Erythroblast (primary cell): ENCODE data around the gene PLEKHJ1.
"Not testable (repeated sequence)": the region's sequence is repeated elsewhere in the genome, so short reads cannot be mapped to it uniquely, and the experiment has no call there.

ENCODE experiments used
- DNase-seq, 2 experiments: peaks; one replicate each; lab custom pipeline; 2025; lab: John Stamatoyannopoulos, UW
- GATA1 ChIP-seq: IDR thresholded peaks from 2 replicates; pipeline ENCODE4 v1.6.1; 2011; ENCODE audit warnings: low read depth, mild to moderate bottlenecking, control low read depth, low read length, moderate library complexity
- POLR2A ChIP-seq: IDR thresholded peaks from 2 replicates; pipeline ENCODE4 v1.6.1; 2011; ENCODE audit warnings: mild to moderate bottlenecking, low read length

Gene PLEKHJ1, protein sequence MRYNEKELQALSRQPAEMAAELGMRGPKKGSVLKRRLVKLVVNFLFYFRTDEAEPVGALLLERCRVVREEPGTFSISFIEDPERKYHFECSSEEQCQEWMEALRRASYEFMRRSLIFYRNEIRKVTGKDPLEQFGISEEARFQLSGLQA

GRCh38 chr19:2236314-2237050 lies at the start of gene PLEKHJ1, which contains the start of gene SF3A2:
TSS of gene PLEKHJ1 (minus strand) at chr19:2236329. CDS start at chr19:2236248, 81 bp downstream.
TSS of gene SF3A2 (plus strand) at chr19:2236824. CDS start at chr19:2243419, 6,595 bp downstream.
- DNase-seq = peak; percentile 99
- TF ChIP-seq GATA1 (peak; percentile 66), POLR2A (peak; percentile 90)

DNA sequence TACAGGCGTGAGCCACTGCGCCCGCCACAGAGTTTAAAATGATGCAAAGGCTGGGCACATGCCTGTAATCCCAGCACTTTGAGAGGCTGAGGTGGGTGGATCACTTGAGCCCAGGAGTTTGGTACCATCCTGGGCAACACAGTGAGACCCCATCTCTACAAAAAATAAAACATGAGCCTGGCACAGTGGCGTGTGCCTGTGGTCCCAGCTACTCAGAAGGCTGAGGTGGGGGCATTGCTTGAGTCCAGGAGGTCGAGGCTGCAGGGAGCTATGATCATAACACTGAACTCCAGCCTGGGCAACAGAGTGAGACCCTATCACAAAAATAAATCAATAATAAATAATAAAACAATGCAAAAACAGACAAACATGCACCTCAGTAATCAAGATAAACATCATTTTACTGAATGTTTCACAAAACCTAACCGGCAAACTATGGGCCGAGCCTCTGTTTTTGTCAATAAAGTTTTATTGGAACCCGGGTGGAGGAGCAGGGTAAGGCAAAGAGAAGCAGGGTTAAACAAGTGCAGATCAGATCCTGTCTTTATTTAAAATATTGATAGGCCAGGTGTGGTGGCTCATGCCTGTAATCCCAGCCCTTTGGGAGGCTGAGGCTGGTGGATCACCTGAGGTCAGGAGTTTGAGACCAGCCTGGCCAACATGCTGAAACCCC lies 47.8 kb upstream of the PLEKHJ1 start:
- DNase-seq = no peak
- TF ChIP-seq POLR2A (no peak), GATA1 (no peak)

DNA sequence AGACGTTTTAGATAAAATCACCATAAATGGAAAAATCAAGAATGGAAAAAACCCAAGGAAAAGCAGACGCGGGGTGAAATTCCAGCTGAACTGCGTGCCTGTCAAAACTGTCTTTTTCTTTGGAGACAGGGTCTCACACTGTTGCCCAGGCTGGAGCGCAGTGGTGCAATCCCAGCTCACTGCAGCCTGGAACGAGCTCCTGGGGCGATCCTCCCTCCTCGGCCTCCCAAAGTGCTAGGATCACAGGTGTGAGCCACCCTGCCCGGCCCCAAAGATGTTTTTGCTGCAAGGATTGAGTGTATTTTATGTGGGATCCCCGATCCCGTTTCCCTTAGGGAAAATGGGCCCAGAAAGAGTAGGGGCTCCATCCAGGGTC lies 46.7 kb upstream of the PLEKHJ1 start:
- TF ChIP-seq POLR2A = no peak
- no peak for TF ChIP-seq GATA1
- DNase-seq = no peak

- TF ChIP-seq POLR2A = no peak
- no peak for TF ChIP-seq GATA1
- DNase-seq = no peak
Measured at GRCh38 chr19:2282062-2282861, 46.1 kb upstream of the PLEKHJ1 start, which contains the start of gene PEAK3. TSS of gene PEAK3 (minus strand) at chr19:2282175. CDS start at chr19:2280931, 1,244 bp downstream.

DNA sequence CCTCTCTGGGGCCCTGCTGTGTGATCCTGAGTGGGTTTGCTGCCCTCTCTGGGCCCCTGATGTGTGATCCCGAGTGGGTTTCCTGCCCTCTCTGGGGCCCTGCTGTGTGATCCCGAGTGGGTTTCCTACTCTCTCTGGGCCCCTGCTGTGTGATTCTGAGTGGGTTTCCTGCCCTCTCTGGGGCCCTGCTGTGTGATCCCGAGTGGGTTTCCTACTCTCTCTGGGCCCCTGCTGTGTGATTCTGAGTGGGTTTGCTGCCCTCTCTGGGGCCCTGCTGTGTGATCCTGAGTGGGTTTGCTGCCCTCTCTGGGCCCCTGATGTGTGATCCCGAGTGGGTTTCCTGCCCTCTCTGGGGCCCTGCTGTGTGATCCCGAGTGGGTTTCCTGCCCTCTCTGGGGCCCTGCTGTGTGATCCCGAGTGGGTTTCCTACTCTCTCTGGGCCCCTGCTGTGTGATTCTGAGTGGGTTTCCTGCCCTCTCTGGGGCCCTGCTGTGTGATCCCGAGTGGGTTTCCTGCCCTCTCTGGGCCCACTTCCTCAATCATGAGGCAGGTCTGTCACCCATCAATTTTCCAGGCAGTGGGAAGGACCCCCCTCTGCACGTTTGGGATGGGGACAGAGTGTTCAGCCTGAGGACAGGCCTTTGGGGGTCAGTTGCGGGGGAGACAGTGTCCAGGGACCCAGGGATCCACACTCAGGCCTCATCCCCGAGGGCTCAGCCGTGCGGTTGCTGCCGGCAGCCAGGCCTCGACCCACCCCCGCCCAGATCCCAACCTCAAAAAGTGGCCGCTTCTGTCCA lies 45.3 kb upstream of the PLEKHJ1 start:
- not testable (repeated sequence) for DNase-seq

- DNase-seq = no peak
- no peak for TF ChIP-seq GATA1
- no peak for TF ChIP-seq POLR2A
Measured at GRCh38 chr19:2280633-2281264, 44.6 kb upstream of the PLEKHJ1 start.

DNA sequence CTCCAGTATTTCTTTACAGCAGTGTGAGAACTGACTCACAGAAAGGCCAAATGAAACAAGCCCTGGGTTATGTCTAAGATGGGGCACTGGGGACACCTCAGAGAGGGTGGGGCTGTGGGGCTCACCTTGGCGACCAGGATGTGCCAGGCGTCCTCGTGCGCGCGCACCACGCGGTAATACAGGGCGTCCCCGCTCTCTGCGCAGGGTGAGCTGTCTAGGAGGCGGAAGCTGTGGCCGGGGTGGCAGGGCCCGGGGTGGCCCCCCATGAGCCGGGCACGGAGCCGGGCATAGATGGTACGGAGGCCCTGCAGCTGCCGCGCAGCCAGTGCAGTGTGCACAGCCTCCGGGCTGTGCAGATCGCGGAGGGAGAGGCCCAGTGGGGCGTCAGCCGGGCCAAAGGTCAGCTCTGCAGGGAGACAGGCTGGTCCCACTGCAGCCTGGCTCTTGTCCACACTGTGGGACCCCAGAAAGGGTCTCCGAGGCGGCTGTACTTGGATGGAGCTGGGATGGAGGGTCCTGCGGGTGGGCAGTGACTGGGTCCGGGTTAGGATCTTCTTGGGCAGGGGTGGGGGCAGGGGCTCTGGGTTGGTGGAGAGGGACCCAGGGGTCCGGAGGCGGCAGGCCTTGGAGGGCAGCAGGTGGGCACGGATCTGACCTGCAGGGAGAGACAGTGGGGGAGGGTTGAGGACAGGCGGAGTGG lies 42.5 kb upstream of the PLEKHJ1 start:
- no peak for DNase-seq
- TF ChIP-seq GATA1 (no peak), POLR2A (no peak)

DNA sequence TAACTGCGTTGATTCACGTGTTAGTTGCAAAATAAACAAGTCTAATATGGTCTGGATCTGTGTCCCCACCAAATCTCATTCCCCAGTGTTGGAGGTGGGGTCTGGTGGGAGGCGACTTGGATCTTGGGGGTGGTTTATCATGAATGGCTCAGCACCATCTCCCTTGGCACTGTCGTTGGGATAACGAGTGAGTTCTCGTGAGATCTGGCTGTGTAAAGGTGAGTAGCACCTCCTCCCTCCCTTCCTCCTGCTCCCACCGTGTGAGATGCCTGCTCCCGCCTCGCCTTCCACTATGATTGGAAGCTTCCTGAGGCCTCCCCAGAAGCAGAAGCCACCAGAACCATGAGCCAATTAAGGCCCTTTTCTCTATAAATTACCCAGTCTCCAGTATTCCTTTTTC lies 41.0 kb upstream of the PLEKHJ1 start:
- no peak for TF ChIP-seq GATA1
- no peak for TF ChIP-seq POLR2A
- no peak for DNase-seq

- no peak for DNase-seq
- TF ChIP-seq POLR2A (no peak), GATA1 (no peak)
Measured at GRCh38 chr19:2276429-2276986, 40.4 kb upstream of the PLEKHJ1 start.

GRCh38 chr19:2275588-2276428 lies 39.7 kb upstream of the PLEKHJ1 start:
- TF ChIP-seq GATA1 (no peak), POLR2A (no peak)
- no peak for DNase-seq

DNA sequence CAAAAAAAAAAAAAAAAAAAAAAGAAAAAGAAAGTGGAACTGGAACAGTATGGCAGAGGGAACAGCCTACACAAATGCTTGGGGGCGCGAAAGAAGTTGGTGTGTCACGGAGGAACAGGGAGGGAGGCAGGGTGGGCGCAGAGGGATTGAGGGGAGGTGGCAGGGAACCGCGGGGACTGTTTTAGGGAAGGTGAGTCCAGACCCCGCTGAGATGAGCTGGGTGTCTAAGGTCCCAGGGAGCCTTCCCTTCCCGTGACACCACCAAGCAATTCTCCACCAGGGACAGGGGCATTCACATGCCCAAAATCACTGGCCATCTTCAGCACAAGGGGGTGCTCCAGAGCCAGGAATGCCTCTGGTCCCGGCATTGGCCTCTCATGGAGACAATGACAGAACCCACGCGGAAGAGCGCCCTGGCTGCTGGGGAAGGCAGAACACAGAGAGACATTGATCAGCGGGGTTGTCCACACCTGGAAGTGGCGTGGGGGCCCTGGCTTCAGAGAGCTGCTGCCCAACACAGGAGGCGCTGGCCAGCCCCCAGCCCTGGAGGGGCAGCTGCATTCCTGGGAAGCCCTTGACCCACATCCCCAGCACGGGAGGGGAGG lies 38.9 kb upstream of the PLEKHJ1 start:
- no peak for TF ChIP-seq POLR2A
- TF ChIP-seq GATA1 = no peak
- peak; percentile 57 to 64 for DNase-seq
